Activated CD4-positive, alpha-beta T cell treated with anti-CD3 and anti-CD28 coated beads for 1 hour (primary cell): Measurements from ENCODE around the gene IPO5.

Source experiments
- DNase-seq: peaks from one replicate; pipeline ENCODE4 v3.0.0-alpha.2; 2020

The IPO5 gene

DNA sequence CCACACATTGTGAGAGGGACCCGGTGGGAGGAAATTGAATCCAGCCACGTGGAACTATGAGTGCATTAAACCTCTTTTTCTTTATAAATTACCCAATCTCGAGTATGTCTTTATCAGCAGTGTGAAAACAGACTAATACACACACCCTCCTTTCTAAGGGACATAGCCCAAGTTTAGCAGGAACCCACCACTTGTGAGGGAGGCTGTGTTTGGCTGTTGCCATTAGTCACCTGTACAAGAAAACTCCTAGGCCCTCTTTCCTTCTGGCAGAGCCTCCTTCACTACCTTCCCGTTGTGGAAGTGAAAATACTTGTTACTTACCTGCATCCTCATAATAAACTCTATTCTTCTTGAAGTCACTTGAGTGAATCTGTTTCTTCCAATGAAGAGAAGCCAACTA is 113.2 kb downstream of the IPO5 start:
- no peak for DNase-seq

DNA sequence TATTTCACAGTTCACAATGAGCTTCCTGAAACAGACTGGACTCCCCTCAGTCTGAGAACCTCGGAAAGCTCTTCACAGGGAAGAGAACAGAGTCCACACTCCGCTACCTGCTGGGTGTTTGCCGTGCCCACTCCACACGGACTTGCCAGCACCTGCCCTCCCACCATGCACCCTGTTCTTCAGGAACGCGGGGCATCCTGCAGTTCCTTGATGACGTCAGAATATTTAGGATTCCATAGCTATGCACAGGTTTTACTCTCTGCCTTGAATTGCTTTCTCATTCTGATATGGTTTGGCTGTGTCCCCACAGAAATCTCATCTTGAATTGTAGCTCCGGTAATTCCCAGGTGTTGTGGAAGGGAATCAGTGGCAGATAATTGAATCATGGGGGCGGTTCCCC is 115.0 kb downstream of the IPO5 start:
- no peak for DNase-seq

DNA sequence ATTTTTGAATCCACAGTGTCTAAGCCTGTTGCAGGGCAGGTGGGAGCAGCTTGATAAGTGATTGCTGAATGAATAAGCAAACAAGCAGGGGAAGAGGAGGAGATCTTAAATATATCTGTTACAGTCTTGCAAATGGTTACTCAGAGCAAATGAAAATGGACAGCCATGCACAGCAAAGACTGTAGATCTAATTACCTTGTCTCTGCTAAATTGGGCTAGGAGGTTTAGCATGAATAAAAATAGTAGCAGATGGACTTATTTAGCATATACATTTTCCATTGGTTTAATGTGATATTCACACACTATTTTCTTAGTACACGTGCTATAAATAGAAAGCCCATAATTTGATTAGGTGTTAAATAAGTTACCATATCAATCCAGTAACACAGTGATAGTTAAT is 116.5 kb downstream of the IPO5 start:
- DNase-seq: no peak

DNA sequence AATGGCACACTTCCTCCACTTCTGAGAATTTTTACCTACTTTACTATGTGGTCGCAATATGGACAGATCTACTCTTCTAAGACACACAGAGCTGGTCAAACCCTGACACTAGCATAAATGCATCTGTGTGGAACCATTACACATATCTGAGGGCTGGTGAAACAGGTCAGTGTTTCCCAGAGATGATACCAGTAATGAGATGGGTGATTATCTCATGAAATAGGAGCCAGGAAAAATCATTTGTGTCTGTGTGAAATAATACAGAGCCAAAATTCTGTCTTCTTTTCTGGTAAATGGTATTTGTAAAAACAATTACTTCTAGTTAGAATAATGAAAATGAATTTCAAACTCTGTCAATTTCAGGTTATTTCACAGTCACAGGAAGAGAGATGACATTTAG is 117.8 kb downstream of the IPO5 start:
- DNase-seq: no peak

DNA sequence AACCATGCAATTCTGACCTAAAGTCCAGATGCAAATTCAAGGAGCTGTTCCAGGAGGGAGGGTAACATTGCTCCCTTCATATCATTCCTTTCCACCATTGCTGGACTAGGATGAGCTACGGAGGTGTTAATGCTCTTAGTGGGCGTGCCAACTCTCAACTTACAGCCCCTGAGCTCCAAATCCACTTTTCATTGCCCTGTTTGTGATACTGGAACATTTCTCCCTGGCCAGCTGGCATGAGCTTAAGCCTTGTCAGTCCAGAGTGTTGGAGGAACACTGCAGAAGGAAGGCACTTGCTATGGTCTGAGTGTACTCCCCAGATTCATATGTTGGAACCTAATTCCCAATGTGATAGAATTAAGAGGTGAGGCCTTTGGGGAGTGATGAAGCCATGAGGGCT is 119.0 kb downstream of the IPO5 start:
- no peak for DNase-seq
